HUES6 (cell line): ENCODE data around the gene KCNH2.
"Not testable (repeated sequence)": the region's sequence is repeated elsewhere in the genome, so short reads cannot be mapped to it uniquely, and the experiment has no call there.

Source experiments
- H3K27ac ChIP-seq: 2 replicates; pipeline ENCODE4 v1.7.0; 2013; ENCODE audit warnings: low read depth, mild to moderate bottlenecking, low read length, inconsistent platforms
- H3K27me3 ChIP-seq: 2 replicates; pipeline ENCODE4 v1.6.1; 2013; ENCODE audit warnings: low read length; ENCODE audit not compliant: control insufficient read depth, insufficient read depth
- H3K36me3 ChIP-seq: 2 replicates; pipeline ENCODE4 v1.6.1; 2013; ENCODE audit warnings: low read length; ENCODE audit not compliant: control insufficient read depth, insufficient read depth
- H3K4me1 ChIP-seq: 2 replicates; pipeline ENCODE4 v1.6.1; 2013; ENCODE audit warnings: low read length; ENCODE audit not compliant: control insufficient read depth, insufficient read depth
- H3K4me3 ChIP-seq: 2 replicates; pipeline ENCODE4 v1.5.1; 2013; ENCODE audit warnings: low read depth, low read length
- H3K9ac ChIP-seq: one replicate; pipeline ENCODE4 v1.6.1; 2013; ENCODE audit warnings: mild to moderate bottlenecking, low read length
- H3K9me3 ChIP-seq: 2 replicates; pipeline ENCODE4 v1.6.1; 2013; ENCODE audit warnings: low read depth, low read length; ENCODE audit not compliant: control insufficient read depth, insufficient read depth

KCNH2 gene

GRCh38 chr7:151017370-151017952, 39.3 kb upstream of the KCNH2 start:
- peak overlapping the region; percentile 50 for H3K4me3 ChIP-seq

GRCh38 chr7:151016942-151017341, 38.8 kb upstream of the KCNH2 start:
- H3K4me1 ChIP-seq = peaks cover 53% of the 10 kb centered on the region
- peaks cover 41% of the 10 kb centered on the region for H3K27me3 ChIP-seq
- H3K4me3 ChIP-seq = no peak overlapping the region
- H3K27ac ChIP-seq = no peak overlapping the region
- no peaks in the 10 kb centered on the region; the same call in 1 of the 2 replicates for H3K36me3 ChIP-seq
- no peak overlapping the region for H3K9ac ChIP-seq
- H3K9me3 ChIP-seq = no peaks in the 10 kb centered on the region

More at GRCh38 chr7:151017370-151017952, 39.3 kb upstream of the KCNH2 start:
- no peaks in the 10 kb centered on the region for H3K9me3 ChIP-seq
- H3K27me3 ChIP-seq = peaks cover 41% of the 10 kb centered on the region
- peaks cover 50% of the 10 kb centered on the region for H3K4me1 ChIP-seq
- H3K27ac ChIP-seq = no peak overlapping the region
- no peaks in the 10 kb centered on the region; the same call in 1 of the 2 replicates for H3K36me3 ChIP-seq
- no peak overlapping the region for H3K9ac ChIP-seq

- H3K36me3 ChIP-seq = no peaks in the 10 kb centered on the region; the same call in 1 of the 2 replicates
- H3K27me3 ChIP-seq = peaks cover 41% of the 10 kb centered on the region
- H3K4me3 ChIP-seq = no peak overlapping the region
- peaks cover 53% of the 10 kb centered on the region for H3K4me1 ChIP-seq
- H3K9me3 ChIP-seq = no peaks in the 10 kb centered on the region
- H3K9ac ChIP-seq = no peak overlapping the region
- no peak overlapping the region for H3K27ac ChIP-seq
These were observed 38.4 kb upstream of the KCNH2 start for GRCh38 chr7:151016505-151016904.

GRCh38 chr7:151015967-151016366, 37.8 kb upstream of the KCNH2 start:
- H3K36me3 ChIP-seq = no peaks in the 10 kb centered on the region; the same call in 1 of the 2 replicates
- no peak overlapping the region for H3K4me3 ChIP-seq
- no peak overlapping the region for H3K27ac ChIP-seq
- peaks cover 54% of the 10 kb centered on the region for H3K4me1 ChIP-seq
- no peak overlapping the region for H3K9ac ChIP-seq
- H3K27me3 ChIP-seq = peaks cover 41% of the 10 kb centered on the region
- H3K9me3 ChIP-seq = no peaks in the 10 kb centered on the region

- no peak overlapping the region for H3K4me3 ChIP-seq
- no peaks in the 10 kb centered on the region for H3K9me3 ChIP-seq
- H3K36me3 ChIP-seq = no peaks in the 10 kb centered on the region; the same call in 1 of the 2 replicates
- H3K9ac ChIP-seq = no peak overlapping the region
- peaks cover 31% of the 10 kb centered on the region for H3K27me3 ChIP-seq
- no peak overlapping the region for H3K27ac ChIP-seq
- H3K4me1 ChIP-seq = peaks cover 54% of the 10 kb centered on the region
These were observed 36.8 kb upstream of the KCNH2 start for GRCh38 chr7:151014950-151015349.

GRCh38 chr7:151013733-151014497, 35.8 kb upstream of the KCNH2 start:
- no peaks in the 10 kb centered on the region; the same call in 1 of the 2 replicates for H3K36me3 ChIP-seq
- H3K9ac ChIP-seq = peak overlapping the region; percentile 44
- peaks cover 51% of the 10 kb centered on the region for H3K4me1 ChIP-seq
- H3K27ac ChIP-seq = no peak overlapping the region
- peaks cover 20% of the 10 kb centered on the region for H3K27me3 ChIP-seq
- H3K9me3 ChIP-seq = no peaks in the 10 kb centered on the region
- peak overlapping the region; percentile 64 for H3K4me3 ChIP-seq

- Histone ChIP-seq H3K27ac (no peak overlapping the region), H3K27me3 (peaks cover 15% of the 10 kb centered on the region), H3K36me3 (no peaks in the 10 kb centered on the region; the same call in 1 of the 2 replicates), H3K4me1 (peaks cover 50% of the 10 kb centered on the region), H3K9me3 (no peaks in the 10 kb centered on the region), H3K9ac (peak overlapping the region; percentile 14), H3K4me3 (peak overlapping the region; percentile 64)
These were observed 35.2 kb upstream of the KCNH2 start for GRCh38 chr7:151013356-151013732.

GRCh38 chr7:151012911-151013347, 34.8 kb upstream of the KCNH2 start:
- H3K4me1 ChIP-seq = peaks cover 51% of the 10 kb centered on the region
- no peaks in the 10 kb centered on the region for H3K9me3 ChIP-seq
- H3K36me3 ChIP-seq = no peaks in the 10 kb centered on the region; the same call in 1 of the 2 replicates
- peaks cover 11% of the 10 kb centered on the region for H3K27me3 ChIP-seq
- no peak overlapping the region for H3K27ac ChIP-seq
- peak overlapping the region; percentile 14 for H3K9ac ChIP-seq
- H3K4me3 ChIP-seq = peak overlapping the region; percentile 49

- no peak overlapping the region; the same call in 1 of the 2 replicates for H3K4me3 ChIP-seq
- H3K36me3 ChIP-seq = no peaks in the 10 kb centered on the region; the same call in 1 of the 2 replicates
- peaks cover 51% of the 10 kb centered on the region for H3K4me1 ChIP-seq
- no peak overlapping the region for H3K9ac ChIP-seq
- H3K9me3 ChIP-seq = no peaks in the 10 kb centered on the region
- no peak overlapping the region for H3K27ac ChIP-seq
- H3K27me3 ChIP-seq = peaks cover 3% of the 10 kb centered on the region
These were observed 34.0 kb upstream of the KCNH2 start for GRCh38 chr7:151012031-151012692.

GRCh38 chr7:151011616-151012015, 33.5 kb upstream of the KCNH2 start:
- H3K4me1 ChIP-seq = peaks cover 50% of the 10 kb centered on the region
- not testable (repeated sequence) for H3K27me3 ChIP-seq, H3K9me3 ChIP-seq, H3K9ac ChIP-seq, H3K36me3 ChIP-seq, H3K27ac ChIP-seq, H3K4me3 ChIP-seq

- no peaks in the 10 kb centered on the region for H3K9me3 ChIP-seq
- H3K27ac ChIP-seq = no peak overlapping the region; the same call in 1 of the 2 replicates
- peak overlapping the region; percentile 36 for H3K9ac ChIP-seq
- no peaks in the 10 kb centered on the region; the same call in 1 of the 2 replicates for H3K36me3 ChIP-seq
- peaks cover 50% of the 10 kb centered on the region for H3K4me1 ChIP-seq
- H3K4me3 ChIP-seq = peak overlapping the region; percentile 39; the same call in 1 of the 2 replicates
- no peaks in the 10 kb centered on the region for H3K27me3 ChIP-seq
These were observed 32.9 kb upstream of the KCNH2 start for GRCh38 chr7:151011097-151011409.
